Suprapubic skin (tissue), 4 donors: ENCODE results near the gene CD99L2.
"Not testable (repeated sequence)": the region's sequence is repeated elsewhere in the genome, so short reads cannot be mapped to it uniquely, and the experiment has no call there.

Experiments
- EP300 ChIP-seq: sonication (generic); formaldehyde crosslinking; IDR thresholded peaks from one replicate; pipeline ENCODE4 v1.6.1; 2017; ENCODE audit warnings: antibody characterized with exemption
- POLR2A ChIP-seq, 2 donors: fragments of 450-650 bp; IDR thresholded peaks; one replicate each; pipeline ENCODE4 v1.6.1; 2017; ENCODE audit warnings: antibody characterized with exemption in 2 of 2, mild to moderate bottlenecking in 2 of 2, moderate library complexity in 2 of 2
- POLR2AphosphoS5 ChIP-seq, 3 donors: sonication (generic); formaldehyde crosslinking; IDR thresholded peaks; one replicate each; pipeline ENCODE4 v1.6.1; 2017; ENCODE audit warnings: antibody characterized with exemption in 3 of 3
- TF ChIP-seq, protein P1 (sequence below), 2 donors: fragments of 200-600 bp in 1 of 2; fragments of 450-650 bp in 1 of 2; sonication (generic) in 1 of 2; IDR thresholded peaks; one replicate each; pipeline ENCODE4 v1.5.1; 2016 to 2019; ENCODE audit warnings: antibody characterized with exemption in 2 of 2, mild to moderate bottlenecking in 1 of 2, moderate library complexity in 1 of 2

DNA sequence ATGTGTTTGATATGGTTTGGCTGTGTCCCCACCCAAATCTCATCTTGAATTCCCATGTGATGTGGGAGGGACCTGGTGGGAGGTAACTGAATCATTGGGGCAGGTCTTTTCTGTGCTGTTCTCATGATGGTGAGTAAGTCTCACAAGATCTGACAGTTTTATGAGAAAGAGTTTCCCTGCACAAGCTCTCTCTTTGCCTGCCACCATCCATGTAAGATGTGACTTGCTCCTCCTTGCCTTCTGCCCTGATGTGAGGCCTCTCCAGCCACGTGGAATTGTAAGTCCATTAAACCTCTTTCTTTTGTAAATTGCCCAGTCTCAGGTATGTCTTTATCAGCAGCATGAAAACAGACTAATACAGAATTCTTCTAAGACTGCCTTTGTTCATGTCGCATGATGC lies 22.8 kb downstream of the CD99L2 start:
- TF ChIP-seq, protein P1, sequence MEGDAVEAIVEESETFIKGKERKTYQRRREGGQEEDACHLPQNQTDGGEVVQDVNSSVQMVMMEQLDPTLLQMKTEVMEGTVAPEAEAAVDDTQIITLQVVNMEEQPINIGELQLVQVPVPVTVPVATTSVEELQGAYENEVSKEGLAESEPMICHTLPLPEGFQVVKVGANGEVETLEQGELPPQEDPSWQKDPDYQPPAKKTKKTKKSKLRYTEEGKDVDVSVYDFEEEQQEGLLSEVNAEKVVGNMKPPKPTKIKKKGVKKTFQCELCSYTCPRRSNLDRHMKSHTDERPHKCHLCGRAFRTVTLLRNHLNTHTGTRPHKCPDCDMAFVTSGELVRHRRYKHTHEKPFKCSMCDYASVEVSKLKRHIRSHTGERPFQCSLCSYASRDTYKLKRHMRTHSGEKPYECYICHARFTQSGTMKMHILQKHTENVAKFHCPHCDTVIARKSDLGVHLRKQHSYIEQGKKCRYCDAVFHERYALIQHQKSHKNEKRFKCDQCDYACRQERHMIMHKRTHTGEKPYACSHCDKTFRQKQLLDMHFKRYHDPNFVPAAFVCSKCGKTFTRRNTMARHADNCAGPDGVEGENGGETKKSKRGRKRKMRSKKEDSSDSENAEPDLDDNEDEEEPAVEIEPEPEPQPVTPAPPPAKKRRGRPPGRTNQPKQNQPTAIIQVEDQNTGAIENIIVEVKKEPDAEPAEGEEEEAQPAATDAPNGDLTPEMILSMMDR (IDR thresholded peaks at IDR 0.05), result not testable (repeated sequence)
- not testable (repeated sequence) for TF ChIP-seq POLR2AphosphoS5 (IDR thresholded peaks at IDR 0.05); EP300; POLR2A (IDR thresholded peaks at IDR 0.05)
